Keratinocyte (primary cell): ENCODE data around the gene CCT3. TPM values are rescaled to one million over a fixed set of nuclear protein-coding genes. Genes with fewer than 3 reads are reported as not detected.
"Not testable (repeated sequence)": the region's sequence is repeated elsewhere in the genome, so short reads cannot be mapped to it uniquely, and the experiment has no call there.

Source experiments
- DNase-seq: peaks from one replicate; pipeline ENCODE4 v3.0.0-alpha.2; 2011; ENCODE audit warnings: low read depth, missing footprints, low spot score
- FAIRE-seq: peaks from 2 replicates; lab custom pipeline; 2011; peaks lifted over from hg19 to GRCh38; lab: Jason Lieb, UNC
- H2AFZ ChIP-seq: 2 replicates; pipeline ENCODE4 v1.6.0; 2012; ENCODE audit warnings: low read length, control low read depth, inconsistent platforms; ENCODE audit not compliant: control insufficient read depth
- H3K27ac ChIP-seq: 2 replicates; pipeline ENCODE4 v1.5.1; 2011; ENCODE audit warnings: low read length; ENCODE audit not compliant: control insufficient read depth, insufficient read depth
- H3K27me3 ChIP-seq: 3 replicates; pipeline ENCODE4 v1.6.0; 2011; ENCODE audit warnings: low read length; ENCODE audit not compliant: control insufficient read depth, insufficient read depth; ENCODE audit errors: extremely low read depth
- H3K36me3 ChIP-seq, 2 experiments: 2 replicates in 1 of 2; 3 replicates in 1 of 2; pipeline ENCODE4 v1.5.1; 2011; ENCODE audit warnings: low read length in 2 of 2, mild to moderate bottlenecking in 1 of 2; ENCODE audit not compliant: control insufficient read depth in 2 of 2, insufficient read depth in 2 of 2; ENCODE audit errors: extremely low read depth in 1 of 2
- H3K4me1 ChIP-seq: 3 replicates; pipeline ENCODE4 v1.5.1; 2011; ENCODE audit warnings: low read length; ENCODE audit not compliant: control insufficient read depth, insufficient read depth; ENCODE audit errors: extremely low read depth
- H3K4me2 ChIP-seq: 3 replicates; pipeline ENCODE4 v1.6.0; 2011; ENCODE audit warnings: low read depth, low read length; ENCODE audit not compliant: control insufficient read depth, insufficient read depth; ENCODE audit errors: extremely low read depth
- H3K4me3 ChIP-seq, 3 experiments: fragments of 200-600 bp in 1 of 3; sonication (generic) in 1 of 3; 2 replicates in 2 of 3; 3 replicates in 1 of 3; pipeline ENCODE4 v1.5.1; 2011 to 2016; ENCODE audit warnings: low read length in 3 of 3, mild to moderate bottlenecking in 3 of 3, control low read depth in 2 of 3, inconsistent platforms in 1 of 3, low read depth in 1 of 3, mixed read lengths in 1 of 3, mixed run types in 1 of 3, moderate library complexity in 1 of 3; ENCODE audit not compliant: control insufficient read depth in 2 of 3, insufficient read depth in 2 of 3; ENCODE audit errors: extremely low read depth in 1 of 3
- H3K79me2 ChIP-seq: 2 replicates; pipeline ENCODE4 v1.6.0; 2012; ENCODE audit warnings: low read length; ENCODE audit not compliant: control insufficient read depth, insufficient read depth
- H3K9ac ChIP-seq: 3 replicates; pipeline ENCODE4 v1.6.0; 2011; ENCODE audit warnings: low read length; ENCODE audit not compliant: control insufficient read depth, insufficient read depth; ENCODE audit errors: extremely low read depth
- H3K9me1 ChIP-seq: 3 replicates; pipeline ENCODE4 v1.6.0; 2011; ENCODE audit warnings: low read length; ENCODE audit not compliant: control insufficient read depth, insufficient read depth; ENCODE audit errors: extremely low read depth
- H3K9me3 ChIP-seq: 2 replicates; pipeline ENCODE4 v1.5.1; 2012; ENCODE audit warnings: low read depth, low read length; ENCODE audit not compliant: control insufficient read depth
- H4K20me1 ChIP-seq: 3 replicates; pipeline ENCODE4 v1.6.0; 2011; ENCODE audit warnings: low read length; ENCODE audit not compliant: control insufficient read depth, insufficient read depth; ENCODE audit errors: extremely low read depth
- CTCF ChIP-seq, 3 experiments: IDR thresholded peaks in 1 of 3; conservative IDR thresholded peaks in 1 of 3; optimal IDR thresholded peaks in 1 of 3; 2 replicates in 2 of 3; 3 replicates in 1 of 3; pipeline versions ENCODE3 to v1.5.1; 2011; ENCODE audit warnings: low read length in 3 of 3, mild to moderate bottlenecking in 3 of 3, moderate library complexity in 2 of 3, control low read depth in 1 of 3, inconsistent platforms in 1 of 3; ENCODE audit not compliant: insufficient read depth in 2 of 3; ENCODE audit errors: extremely low read depth in 1 of 3
- EZH2 ChIP-seq: IDR thresholded peaks from one replicate; pipeline ENCODE4 v1.6.1; 2012; ENCODE audit warnings: inconsistent platforms, mild to moderate bottlenecking, low read length, moderate library complexity
- dilution Hi-C: fragments of 300-500 bp; cut with MboI; formaldehyde crosslinking; loops from one replicate; pipeline ENCODE4 v1.7.0; 2020; ENCODE audit warnings: low sequenced_read_pairs; ENCODE audit not compliant: extremely low pct_ligation_motif_present
- polyA plus RNA-seq, 5 experiments: library from polyadenylated mRNA; depleted of rRNA in 3 of 5; stranded (reverse) in 3 of 5; stranded (forward) in 1 of 5; unstranded in 1 of 5; fragments of >200 nt; gene quantifications; 1 replicate in 1 of 5; 2 replicates in 3 of 5; 3 replicates in 1 of 5; pipeline versions ENCODE4 v1.2.1 to v1.2.3, GENCODE V29; 2011 to 2012; ENCODE audit warnings: missing spikeins in 2 of 5, low read depth in 1 of 5, low replicate concordance in 1 of 5

Gene CCT3
- polyA plus RNA-seq, 1 donor (not counting 4 experiments of a cell fraction or from before 2014, with no cell fraction given), result 530 TPM

- H3K9ac ChIP-seq, result peak overlapping the region; percentile 94
- peak overlapping the region; percentile 88 for H2AFZ ChIP-seq
- no peaks in the 10 kb centered on the region for H4K20me1 ChIP-seq
- no peaks in the 10 kb centered on the region for H3K9me1 ChIP-seq
- H3K27me3 ChIP-seq, result no peaks in the 10 kb centered on the region
- dilution Hi-C loops, result no loop called here
- H3K9me3 ChIP-seq, result no peaks in the 10 kb centered on the region
- peaks cover 14% of the 10 kb centered on the region for H3K4me1 ChIP-seq
- peak overlapping the region; percentile 72 to 100 (median 99) for H3K4me3 ChIP-seq
- peak overlapping the region; percentile 87 for H3K4me2 ChIP-seq
- FAIRE-seq, result no peak
- H3K36me3 ChIP-seq, result peaks cover 18 to 30% of the 10 kb centered on the region in 2 experiments
- peaks cover 53% of the 10 kb centered on the region for H3K79me2 ChIP-seq
- DNase-seq, result no peak
- H3K27ac ChIP-seq, result peak overlapping the region; percentile 81
- TF ChIP-seq EZH2 (no peak), CTCF (optimal IDR thresholded peaks at IDR 0.05 in 1 of 3, IDR thresholded peaks at IDR 0.05 in 1 of 3, conservative IDR thresholded peaks at IDR 0.05 in 1 of 3; ENCODE audit: extremely low read depth in 1 of 3, insufficient read depth in 2 of 3, low read length in 3 of 3) (no peak)
Observed at GRCh38 chr1:156337052-156337887, 822 bp downstream of the CCT3 start.

DNA sequence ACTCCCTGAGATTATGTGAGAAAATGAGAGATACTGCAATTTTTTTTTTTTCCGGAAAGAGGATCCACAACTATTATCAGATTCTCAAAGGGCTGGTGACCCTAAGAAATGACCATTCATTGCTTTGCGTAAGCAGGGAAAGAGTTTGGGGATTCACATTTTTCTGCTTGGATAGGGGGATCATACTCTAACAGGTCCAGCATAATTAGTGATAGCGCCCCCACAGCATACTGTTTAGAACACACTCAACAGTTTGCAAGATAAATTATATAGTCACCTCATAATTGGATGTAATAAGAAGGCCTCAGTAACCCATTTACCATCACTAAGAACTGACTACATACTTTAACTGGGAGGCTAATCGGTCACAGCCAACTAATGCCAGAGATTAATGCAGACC, 1.9 kb downstream of the CCT3 start:
- TF ChIP-seq CTCF (optimal IDR thresholded peaks at IDR 0.05 in 1 of 3, IDR thresholded peaks at IDR 0.05 in 1 of 3, conservative IDR thresholded peaks at IDR 0.05 in 1 of 3; ENCODE audit: extremely low read depth in 1 of 3, insufficient read depth in 2 of 3, low read length in 3 of 3) (peak; percentile 7 to 21 (median 9)), EZH2 (no peak)
- Histone ChIP-seq H3K4me1 (peaks cover 14% of the 10 kb centered on the region), H3K9me3 (no peaks in the 10 kb centered on the region), H3K4me2 (peak overlapping the region; percentile 87), H4K20me1 (no peaks in the 10 kb centered on the region), H3K4me3 (peak overlapping the region; percentile 72 to 100 (median 99)), H3K9ac (no peak overlapping the region), H2AFZ (no peak overlapping the region), H3K9me1 (no peaks in the 10 kb centered on the region), H3K36me3 (peaks cover 18 to 34% of the 10 kb centered on the region in 2 experiments), H3K27me3 (no peaks in the 10 kb centered on the region), H3K27ac (no peak overlapping the region), H3K79me2 (peaks cover 56% of the 10 kb centered on the region)
- DNase-seq (no peak), FAIRE-seq (no peak)
- dilution Hi-C loops, result no loop called here

GRCh38 chr1:156323179-156323578, 14.9 kb downstream of the CCT3 start:
- H3K9me1 ChIP-seq, H3K9ac ChIP-seq, DNase-seq, H3K27me3 ChIP-seq, dilution Hi-C loops, H3K4me2 ChIP-seq, H3K4me1 ChIP-seq, H3K9me3 ChIP-seq, H4K20me1 ChIP-seq, FAIRE-seq, H2AFZ ChIP-seq, H3K27ac ChIP-seq, H3K4me3 ChIP-seq: not testable (repeated sequence)
- peaks cover 28 to 37% of the 10 kb centered on the region in 2 experiments for H3K36me3 ChIP-seq
- H3K79me2 ChIP-seq, result peaks cover 15% of the 10 kb centered on the region
